ENCODE results near the gene PAM16. TPM values are rescaled to one million over a fixed set of nuclear protein-coding genes. Genes with fewer than 3 reads are reported as not detected.

Gene PAM16
- total RNA-seq, 1 experiment from 2014 or later: 80.4 TPM

DNA sequence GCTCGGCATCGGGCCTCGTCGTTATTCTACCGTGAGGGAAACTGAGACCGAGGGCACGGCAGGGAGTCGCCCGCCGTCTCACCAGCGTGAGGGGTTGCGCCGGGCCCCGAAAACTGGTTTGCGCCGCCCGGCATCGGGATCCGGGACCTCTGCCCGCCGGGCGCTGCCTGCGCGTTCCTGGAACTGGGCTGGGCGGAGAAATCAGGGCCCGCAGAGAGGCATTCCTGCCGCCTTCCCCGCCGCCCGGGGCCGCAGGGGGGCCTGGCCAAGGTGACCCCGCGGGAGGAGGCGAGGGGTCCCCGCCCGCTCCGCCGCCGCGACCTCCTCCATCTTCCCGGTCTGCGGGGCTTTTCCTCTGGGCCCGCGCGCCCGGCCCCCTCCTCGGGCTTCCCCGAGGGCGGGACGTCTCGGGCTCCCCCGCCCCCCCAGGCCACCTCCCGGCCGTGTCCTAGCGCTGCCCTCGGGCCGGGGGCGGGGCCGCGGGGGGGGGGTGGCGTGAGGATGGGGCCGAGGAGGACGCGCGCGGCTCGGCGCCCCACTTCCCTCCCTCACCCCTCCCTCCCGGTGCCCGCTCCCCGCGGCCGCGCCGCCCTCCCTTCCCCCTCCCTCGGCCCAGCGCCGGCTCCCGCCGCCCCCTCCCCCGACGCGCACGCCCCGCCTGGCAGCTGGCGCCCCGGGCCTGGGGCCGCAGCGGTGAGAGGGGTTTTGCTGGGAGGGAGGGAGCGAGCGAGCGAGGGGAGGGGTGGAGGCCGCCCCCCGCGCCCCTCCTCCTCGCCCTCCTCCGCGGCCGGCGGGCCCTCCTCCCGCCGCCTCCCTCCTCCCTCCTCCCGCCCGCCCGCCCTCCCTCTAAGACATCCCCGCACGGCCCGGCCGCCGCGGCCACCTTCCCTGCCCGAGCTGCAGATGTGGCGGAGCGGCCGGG, 35.7 kb downstream of the PAM16 start, which contains the start of gene GLIS2:
GLIS2 (plus strand) TSS at position 882 of the 922 bp plus-strand sequence. CDS start 16,214 bp downstream, outside the sequence.
- no peak within 1 kb of the TSS for H2BK5ac ChIP-seq (ENCODE audit: insufficient read length, low read length)
- H3K9me3 Mint-ChIP-seq: peaks cover 0 to 3% of the 10 kb centered on the region in 2 experiments; a peak in 1 of 5 replicates
- no peak within 1 kb of the TSS for H3T11ph ChIP-seq (ENCODE audit: low read length)
- peaks cover 7 to 35% of the 10 kb centered on the region in 2 experiments for H3K4me1 Mint-ChIP-seq
- no peak within 1 kb of the TSS for H3K9ac ChIP-seq (ENCODE audit: extremely low read depth, insufficient read length, low read length)
- H3K18ac ChIP-seq (ENCODE audit: insufficient read length, low read depth, low read length): peak within 1 kb of the TSS; percentile 40
- no peak within 1 kb of the TSS for H3K23ac ChIP-seq (ENCODE audit: insufficient read length, low read depth, low read length)
- no peak within 1 kb of the TSS for H2BK120ac ChIP-seq (ENCODE audit: low read depth, low read length, poor library complexity, severe bottlenecking)
- peaks cover 3% of the 10 kb centered on the region for H4K20me1 ChIP-seq (ENCODE audit: control insufficient read depth, insufficient read depth, insufficient read length)
- no peak within 1 kb of the TSS for H4K5ac ChIP-seq (ENCODE audit: insufficient read length, low read depth, low read length)
- no CpG with 5 or more reads among the region's 115 CpGs for WGBS (ENCODE audit: extremely low coverage, insufficient read length, low lambda C conversion rate)
- H4K8ac ChIP-seq (replicated peaks; ENCODE audit: insufficient read length, low read depth, low read length): no peak within 1 kb of the TSS
- peak within 1 kb of the TSS in 1 of 3 experiments; percentile 94; a peak in 2 of 7 replicates for H3K27ac Mint-ChIP-seq
- H3K9me3 ChIP-seq (ENCODE audit: control insufficient read depth, low read depth, low read length): no peaks in the 10 kb centered on the region
- peaks cover 12% of the 10 kb centered on the region for H3K23me2 ChIP-seq (ENCODE audit: insufficient read length, low read depth, low read length, poor library complexity, severe bottlenecking)
- H3K14ac ChIP-seq (ENCODE audit: insufficient read depth, low read length): peak within 1 kb of the TSS; percentile 70; the same call in 1 of the 2 replicates
- 0 out of 7 replicates have a peak, but pooled peaks cover 0 to 2% (median 0%) of the 10 kb centered on the region in 3 experiments for H3K36me3 Mint-ChIP-seq (ENCODE audit: insufficient read depth in 1 of 3, low read depth in 3 of 3)
- peak within 1 kb of the TSS; percentile 71 for H3K4me2 ChIP-seq (ENCODE audit: insufficient read depth, insufficient read length, low read length)
- no peak within 1 kb of the TSS for H2BK20ac ChIP-seq (ENCODE audit: low read depth, low read length, poor library complexity, severe bottlenecking)
- H3K4ac ChIP-seq (ENCODE audit: low read depth, low read length): no peak within 1 kb of the TSS; the same call in 1 of the 2 replicates
- H3K27ac ChIP-seq (ENCODE audit: insufficient read length, low read depth, low read length): no peak within 1 kb of the TSS
- H3K4me1 ChIP-seq (ENCODE audit: insufficient read depth, low read length): 0 out of 2 replicates have a peak, but pooled peaks cover 3% of the 10 kb centered on the region
- no peak within 1 kb of the TSS for H2AK5ac ChIP-seq (ENCODE audit: insufficient read length, low read length)
- no peak within 1 kb of the TSS for H2BK15ac ChIP-seq (ENCODE audit: low read depth, low read length)
- DNase-seq: peak; percentile 88
- peak within 1 kb of the TSS; percentile 73 to 96 for H3K4me3 Mint-ChIP-seq
- peaks cover 30% of the 10 kb centered on the region for H3K27me3 Mint-ChIP-seq (ENCODE audit: low read depth)
- no peak within 1 kb of the TSS for H2BK12ac ChIP-seq (ENCODE audit: insufficient read length, low read depth, low read length)
- TF ChIP-seq, protein P1, sequence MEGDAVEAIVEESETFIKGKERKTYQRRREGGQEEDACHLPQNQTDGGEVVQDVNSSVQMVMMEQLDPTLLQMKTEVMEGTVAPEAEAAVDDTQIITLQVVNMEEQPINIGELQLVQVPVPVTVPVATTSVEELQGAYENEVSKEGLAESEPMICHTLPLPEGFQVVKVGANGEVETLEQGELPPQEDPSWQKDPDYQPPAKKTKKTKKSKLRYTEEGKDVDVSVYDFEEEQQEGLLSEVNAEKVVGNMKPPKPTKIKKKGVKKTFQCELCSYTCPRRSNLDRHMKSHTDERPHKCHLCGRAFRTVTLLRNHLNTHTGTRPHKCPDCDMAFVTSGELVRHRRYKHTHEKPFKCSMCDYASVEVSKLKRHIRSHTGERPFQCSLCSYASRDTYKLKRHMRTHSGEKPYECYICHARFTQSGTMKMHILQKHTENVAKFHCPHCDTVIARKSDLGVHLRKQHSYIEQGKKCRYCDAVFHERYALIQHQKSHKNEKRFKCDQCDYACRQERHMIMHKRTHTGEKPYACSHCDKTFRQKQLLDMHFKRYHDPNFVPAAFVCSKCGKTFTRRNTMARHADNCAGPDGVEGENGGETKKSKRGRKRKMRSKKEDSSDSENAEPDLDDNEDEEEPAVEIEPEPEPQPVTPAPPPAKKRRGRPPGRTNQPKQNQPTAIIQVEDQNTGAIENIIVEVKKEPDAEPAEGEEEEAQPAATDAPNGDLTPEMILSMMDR (conservative IDR thresholded peaks at IDR 0.05): no peak
- no peaks in the 10 kb centered on the region; the same call in 1 of the 2 replicates for H3K27me3 ChIP-seq (ENCODE audit: insufficient read depth, low read length)
- no peaks in the 10 kb centered on the region for H3K79me1 ChIP-seq (ENCODE audit: insufficient read depth, low read depth, low read length, poor library complexity, severe bottlenecking)
- no peak within 1 kb of the TSS for H3K56ac ChIP-seq (ENCODE audit: insufficient read length, low read depth, low read length)
- H2AFZ ChIP-seq (ENCODE audit: low read length): no peak within 1 kb of the TSS
- H4K91ac ChIP-seq (ENCODE audit: insufficient read length, low read depth, low read length): no peak within 1 kb of the TSS
- peaks cover 4% of the 10 kb centered on the region; the same call in 1 of the 2 replicates for H3K79me2 ChIP-seq (ENCODE audit: insufficient read depth, low read length)
